ENCODE results near the gene PLLP.

- TF ChIP-seq EZH2 (IDR thresholded peaks at IDR 0.05; ENCODE audit: borderline replicate concordance, low read length) = no peak
- TF ChIP-seq, protein P1, sequence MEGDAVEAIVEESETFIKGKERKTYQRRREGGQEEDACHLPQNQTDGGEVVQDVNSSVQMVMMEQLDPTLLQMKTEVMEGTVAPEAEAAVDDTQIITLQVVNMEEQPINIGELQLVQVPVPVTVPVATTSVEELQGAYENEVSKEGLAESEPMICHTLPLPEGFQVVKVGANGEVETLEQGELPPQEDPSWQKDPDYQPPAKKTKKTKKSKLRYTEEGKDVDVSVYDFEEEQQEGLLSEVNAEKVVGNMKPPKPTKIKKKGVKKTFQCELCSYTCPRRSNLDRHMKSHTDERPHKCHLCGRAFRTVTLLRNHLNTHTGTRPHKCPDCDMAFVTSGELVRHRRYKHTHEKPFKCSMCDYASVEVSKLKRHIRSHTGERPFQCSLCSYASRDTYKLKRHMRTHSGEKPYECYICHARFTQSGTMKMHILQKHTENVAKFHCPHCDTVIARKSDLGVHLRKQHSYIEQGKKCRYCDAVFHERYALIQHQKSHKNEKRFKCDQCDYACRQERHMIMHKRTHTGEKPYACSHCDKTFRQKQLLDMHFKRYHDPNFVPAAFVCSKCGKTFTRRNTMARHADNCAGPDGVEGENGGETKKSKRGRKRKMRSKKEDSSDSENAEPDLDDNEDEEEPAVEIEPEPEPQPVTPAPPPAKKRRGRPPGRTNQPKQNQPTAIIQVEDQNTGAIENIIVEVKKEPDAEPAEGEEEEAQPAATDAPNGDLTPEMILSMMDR (conservative IDR thresholded peaks at IDR 0.05 in 1 of 2, IDR thresholded peaks at IDR 0.05 in 1 of 2; ENCODE audit: extremely low read depth in 1 of 2, insufficient read depth in 1 of 2, low read depth in 1 of 2, low read length in 2 of 2) = peak in 1 of 2 donors; percentile 14
Observed at GRCh38 chr16:57244767-57245471, 39.6 kb downstream of the PLLP start, which contains the start of gene ARL2BP.
